Cardiac fibroblast (primary cell): ENCODE measurements around the gene SELENOO.
A peak's percentile ranks its signal among the peaks of the same experiment; 100 is the strongest.

Experiments used
- DNase-seq, 2 donors: peaks; one replicate each; pipeline versions ENCODE4 v3.0.0 to v3.0.0-alpha.2; 2010; ENCODE audit warnings: low read depth in 2 of 2
- H3K4me3 ChIP-seq, 2 donors: replicated peaks in 1 of 2; 1 replicate in 1 of 2; 2 replicates in 1 of 2; pipeline ENCODE4 v1.5.1; 2011; ENCODE audit warnings: low read depth in 2 of 2, low read length in 2 of 2, mild to moderate bottlenecking in 2 of 2, moderate library complexity in 1 of 2
- TF ChIP-seq, protein P1 (sequence below): IDR thresholded peaks from one replicate; pipeline ENCODE4 v1.5.1; 2011; ENCODE audit warnings: low read depth, mild to moderate bottlenecking, low read length, inconsistent platforms

Gene SELENOO

DNA sequence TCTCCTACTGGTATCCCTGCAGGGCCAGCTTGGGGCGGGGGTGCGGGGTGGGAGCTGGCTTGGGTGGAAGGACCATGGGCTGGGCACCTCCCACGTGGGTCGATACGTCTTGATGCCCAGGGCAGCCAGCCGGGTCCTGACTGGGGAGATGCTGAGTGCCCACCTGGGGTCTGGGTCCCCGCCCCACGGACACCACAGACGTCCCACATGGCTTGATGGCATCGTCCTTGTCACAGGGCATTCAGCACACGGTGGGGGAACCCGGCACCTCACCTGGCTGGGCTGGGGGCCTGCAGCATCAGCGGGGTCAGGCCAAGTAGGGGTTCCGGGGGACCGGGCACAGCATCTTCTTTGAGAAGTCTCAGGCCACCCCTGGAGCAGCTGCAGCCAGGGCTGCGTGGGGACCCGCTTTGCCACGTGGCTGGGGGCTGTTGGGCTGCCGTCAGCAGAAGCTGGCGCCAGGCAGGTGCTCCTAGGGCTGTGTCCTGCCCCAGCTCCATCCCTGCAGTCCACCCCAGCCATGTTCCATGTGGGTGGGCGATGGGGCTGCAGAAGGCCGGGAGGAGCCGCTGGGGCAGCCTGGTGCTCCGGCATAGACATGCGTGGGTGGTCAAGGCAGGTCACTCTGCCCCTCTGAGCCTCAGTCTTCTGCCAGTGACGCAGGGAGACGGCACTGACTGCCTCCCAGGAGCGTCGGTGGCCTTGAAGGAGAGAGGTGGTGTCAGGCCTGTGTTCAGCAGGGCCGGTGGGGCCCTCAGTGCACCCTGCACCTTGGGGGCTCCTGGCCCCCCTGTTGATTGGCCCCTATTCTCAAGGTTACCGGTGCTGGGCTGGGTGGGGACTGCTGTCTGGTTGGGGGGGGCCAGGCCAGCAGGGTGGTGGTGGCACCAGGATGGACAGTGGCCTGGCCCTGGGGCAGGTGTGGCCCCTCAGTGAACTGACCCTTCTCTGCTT, 8.4 kb downstream of the SELENOO start:
- TF ChIP-seq, protein P1, sequence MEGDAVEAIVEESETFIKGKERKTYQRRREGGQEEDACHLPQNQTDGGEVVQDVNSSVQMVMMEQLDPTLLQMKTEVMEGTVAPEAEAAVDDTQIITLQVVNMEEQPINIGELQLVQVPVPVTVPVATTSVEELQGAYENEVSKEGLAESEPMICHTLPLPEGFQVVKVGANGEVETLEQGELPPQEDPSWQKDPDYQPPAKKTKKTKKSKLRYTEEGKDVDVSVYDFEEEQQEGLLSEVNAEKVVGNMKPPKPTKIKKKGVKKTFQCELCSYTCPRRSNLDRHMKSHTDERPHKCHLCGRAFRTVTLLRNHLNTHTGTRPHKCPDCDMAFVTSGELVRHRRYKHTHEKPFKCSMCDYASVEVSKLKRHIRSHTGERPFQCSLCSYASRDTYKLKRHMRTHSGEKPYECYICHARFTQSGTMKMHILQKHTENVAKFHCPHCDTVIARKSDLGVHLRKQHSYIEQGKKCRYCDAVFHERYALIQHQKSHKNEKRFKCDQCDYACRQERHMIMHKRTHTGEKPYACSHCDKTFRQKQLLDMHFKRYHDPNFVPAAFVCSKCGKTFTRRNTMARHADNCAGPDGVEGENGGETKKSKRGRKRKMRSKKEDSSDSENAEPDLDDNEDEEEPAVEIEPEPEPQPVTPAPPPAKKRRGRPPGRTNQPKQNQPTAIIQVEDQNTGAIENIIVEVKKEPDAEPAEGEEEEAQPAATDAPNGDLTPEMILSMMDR: no peak
- H3K4me3 ChIP-seq: no peak overlapping the region
- no peak for DNase-seq

DNA sequence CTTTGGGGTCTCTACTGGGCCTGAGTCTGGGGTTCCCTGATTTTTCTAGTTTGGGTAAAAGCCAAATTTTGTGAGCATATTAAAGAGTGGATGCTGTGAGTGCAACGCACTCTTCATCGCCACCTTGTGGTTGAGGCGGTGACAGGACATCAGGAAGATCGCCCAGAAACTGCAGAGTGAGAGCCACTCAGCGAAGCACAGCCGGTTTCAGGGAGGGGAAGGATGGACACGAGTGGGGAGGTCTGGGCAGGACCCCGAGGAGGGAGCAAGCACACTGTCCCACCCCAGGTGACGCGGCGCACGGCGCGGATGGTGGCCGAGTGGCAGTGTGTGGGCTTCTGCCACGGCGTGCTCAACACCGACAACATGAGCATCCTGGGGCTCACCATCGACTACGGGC, 9.1 kb downstream of the SELENOO start:
- no peak overlapping the region for H3K4me3 ChIP-seq
- TF ChIP-seq, protein P1: peak; percentile 95
- peak; percentile 73 to 74 for DNase-seq

DNA sequence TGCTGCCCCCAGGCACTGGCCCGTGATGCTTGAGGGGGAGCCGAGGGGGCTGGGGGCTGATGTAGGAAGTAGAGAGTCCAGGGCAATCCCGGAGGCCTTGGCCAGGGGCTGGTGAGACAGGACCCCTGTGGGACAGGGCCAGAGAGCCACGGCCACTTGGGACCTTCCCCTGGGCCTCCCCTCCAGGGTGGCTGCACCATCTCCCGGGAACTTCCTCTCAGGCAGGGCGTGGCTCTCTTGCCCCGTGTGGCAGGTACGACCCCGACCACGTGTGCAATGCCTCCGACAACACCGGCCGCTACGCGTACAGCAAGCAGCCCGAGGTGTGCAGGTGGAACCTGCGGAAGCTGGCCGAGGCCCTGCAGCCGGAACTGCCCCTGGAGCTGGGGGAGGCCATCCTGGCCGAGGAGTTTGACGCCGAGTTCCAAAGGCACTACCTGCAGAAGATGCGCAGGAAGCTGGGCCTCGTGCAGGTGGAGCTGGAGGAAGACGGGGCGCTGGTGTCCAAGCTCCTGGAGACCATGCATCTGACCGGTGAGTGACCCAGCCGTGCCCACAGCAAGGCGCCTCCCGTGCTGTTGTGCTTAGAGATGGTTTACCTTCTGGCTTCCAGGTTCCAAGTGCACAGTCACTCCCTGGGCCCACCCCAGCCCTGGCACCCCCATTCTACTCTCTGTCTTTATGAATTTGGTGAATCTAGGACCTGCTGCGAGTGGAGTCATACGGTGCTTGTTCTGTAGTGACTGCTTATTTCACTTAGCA, 9.7 kb downstream of the SELENOO start:
- no peak overlapping the region for H3K4me3 ChIP-seq
- TF ChIP-seq, protein P1: no peak
- no peak for DNase-seq

DNA sequence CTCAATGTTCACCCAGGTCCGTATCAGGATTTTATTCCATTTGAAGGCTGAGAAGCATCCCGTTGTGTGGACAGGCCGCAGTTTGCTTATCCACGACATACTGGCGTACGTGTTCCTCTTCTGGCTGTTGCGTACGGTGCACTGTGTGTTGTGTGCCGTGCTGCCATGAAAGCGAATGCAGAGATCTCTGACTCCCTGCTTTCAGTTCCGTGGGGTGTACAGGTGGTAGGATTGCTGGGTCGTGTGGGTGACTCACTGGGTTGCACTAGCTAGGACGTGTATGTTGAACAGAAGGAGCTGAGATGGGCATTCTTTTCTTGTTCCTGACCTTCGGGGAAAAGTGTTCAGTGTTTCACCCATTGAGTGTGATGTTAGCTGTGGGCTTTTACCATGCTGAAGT, 10.3 kb downstream of the SELENOO start:
- TF ChIP-seq, protein P1: no peak
- DNase-seq: no peak
- no peak overlapping the region for H3K4me3 ChIP-seq

DNA sequence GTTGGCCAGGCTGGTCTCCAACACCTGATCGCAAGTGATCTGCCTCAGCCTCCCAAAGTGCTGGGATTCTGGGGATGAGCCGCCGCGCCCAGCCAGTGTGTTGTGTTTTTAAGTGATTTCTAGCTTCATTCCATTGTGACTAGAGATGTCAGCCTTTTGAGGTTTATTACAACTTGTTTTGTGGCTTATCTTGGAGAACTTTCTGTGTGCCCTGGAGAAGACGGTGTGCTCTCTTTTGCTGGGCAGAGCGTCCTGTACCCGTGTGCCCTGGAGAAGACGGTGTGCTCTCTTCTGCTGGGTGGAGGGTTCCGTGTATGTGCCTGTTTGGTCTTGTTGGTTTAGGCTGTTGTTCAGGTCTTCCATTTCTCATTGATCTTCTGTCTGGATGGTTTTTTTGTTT, 12.5 kb downstream of the SELENOO start:
- TF ChIP-seq, protein P1: no peak
- H3K4me3 ChIP-seq: no peak overlapping the region
- no peak for DNase-seq

DNA sequence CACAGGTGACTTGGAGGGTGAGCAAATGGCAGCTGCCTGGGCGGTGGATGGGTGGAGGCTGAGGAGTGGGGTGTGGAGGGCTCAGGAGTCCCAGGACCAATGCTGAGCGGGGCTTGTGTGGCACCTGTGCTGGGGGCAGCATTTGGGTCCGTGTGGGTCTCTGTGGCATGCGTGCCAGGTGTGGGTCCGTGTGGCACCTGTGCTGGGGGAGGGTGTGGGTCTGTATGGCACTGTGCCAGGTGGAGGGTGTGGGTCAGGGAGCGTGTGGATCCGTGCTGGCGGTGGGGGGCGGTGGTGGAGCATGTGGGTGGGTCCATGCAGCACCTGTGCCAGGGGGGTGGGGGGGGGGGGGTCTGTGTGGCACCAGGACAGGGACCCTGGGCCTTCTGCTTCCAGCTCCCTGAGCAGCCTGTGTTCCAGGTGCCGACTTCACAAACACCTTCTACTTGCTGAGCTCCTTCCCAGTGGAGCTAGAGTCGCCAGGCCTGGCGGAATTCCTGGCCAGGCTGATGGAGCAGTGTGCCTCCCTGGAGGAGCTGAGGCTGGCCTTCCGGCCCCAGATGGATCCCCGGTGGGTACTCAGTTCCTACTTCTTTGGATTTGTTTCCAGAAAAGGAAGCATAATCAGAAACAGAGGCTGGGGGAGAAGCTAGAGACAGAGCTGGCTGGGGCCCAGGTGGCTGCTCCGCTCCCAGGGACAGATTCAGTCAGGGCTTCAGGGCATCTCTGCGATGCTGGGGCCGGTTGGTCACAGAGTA, 14.7 kb downstream of the SELENOO start:
- no peak for DNase-seq
- TF ChIP-seq, protein P1: no peak
- no peak overlapping the region for H3K4me3 ChIP-seq
